HepG2 (cell line): ENCODE measurements around the gene SERTAD3. TPM values are rescaled to one million over a fixed set of nuclear protein-coding genes. Genes with fewer than 3 reads are reported as not detected.

Experiments used
- BCL6 ChIP-seq: IDR thresholded peaks from 2 replicates; pipeline ENCODE4 v1.6.1; 2016; ENCODE audit warnings: missing genetic modification reagents, missing compliant biosample characterization
- CCAR2 ChIP-seq: fragments of 200-400 bp; formaldehyde crosslinking; optimal IDR thresholded peaks from 2 replicates; pipeline ENCODE3; 2018; ENCODE audit warnings: low read depth, mild to moderate bottlenecking, low read length, moderate library complexity
- EED ChIP-seq: sonication (generic); formaldehyde crosslinking; IDR thresholded peaks from 2 replicates; pipeline ENCODE4 v1.5.0; 2020; ENCODE audit warnings: mild to moderate bottlenecking, missing genetic modification reagents
- ELF3 ChIP-seq: IDR thresholded peaks from 2 replicates; pipeline ENCODE4 v1.6.1; 2016; ENCODE audit warnings: missing genetic modification reagents, missing compliant biosample characterization
- FIP1L1 ChIP-seq: fragments of 200-400 bp; formaldehyde crosslinking; IDR thresholded peaks from 2 replicates; pipeline ENCODE4 v1.6.1; 2018; ENCODE audit warnings: low read depth, mild to moderate bottlenecking, low read length, moderate library complexity, borderline replicate concordance; ENCODE audit not compliant: insufficient read depth
- FLYWCH1 ChIP-seq: sonication (generic); formaldehyde crosslinking; IDR thresholded peaks from 2 replicates; pipeline ENCODE4 v1.8.1; 2023; ENCODE audit warnings: mild to moderate bottlenecking, missing genetic modification reagents
- HDAC1 ChIP-seq: sonication (generic); formaldehyde crosslinking; IDR thresholded peaks from 2 replicates; pipeline ENCODE4 v1.5.1; 2020; ENCODE audit warnings: mild to moderate bottlenecking, missing genetic modification reagents
- IRX3 ChIP-seq: sonication (generic); formaldehyde crosslinking; IDR thresholded peaks from 2 replicates; pipeline ENCODE4 v1.8.1; 2023; ENCODE audit warnings: mild to moderate bottlenecking, low read depth, missing genetic modification reagents, borderline replicate concordance
- LCORL ChIP-seq, 2 experiments: fragments of 450-650 bp in 1 of 2; sonication (generic) in 1 of 2; formaldehyde crosslinking in 1 of 2; IDR thresholded peaks; 2 replicates each; pipeline versions ENCODE4 v1.5.0 to v1.6.1; 2017 to 2020; ENCODE audit warnings: antibody characterized with exemption in 1 of 2, missing genetic modification reagents in 1 of 2
- RARA ChIP-seq: IDR thresholded peaks from 2 replicates; pipeline ENCODE4 v1.6.1; 2016; ENCODE audit warnings: missing genetic modification reagents, missing compliant biosample characterization
- RCOR2 ChIP-seq: IDR thresholded peaks from 2 replicates; pipeline ENCODE4 v1.6.1; 2016; ENCODE audit warnings: missing biosample characterization, missing genetic modification reagents
- RFX5 ChIP-seq: IDR thresholded peaks from 2 replicates; pipeline ENCODE4 v1.6.1; 2011; ENCODE audit warnings: low read depth, low read length, improper control_type of control experiment
- THAP11 ChIP-seq: IDR thresholded peaks from 2 replicates; pipeline ENCODE4 v1.6.1; 2016; ENCODE audit warnings: missing biosample characterization, missing genetic modification reagents
- ZBTB7A ChIP-seq: sonication (generic); formaldehyde crosslinking; IDR thresholded peaks from 2 replicates; pipeline ENCODE4 v1.8.0; 2022; ENCODE audit warnings: mild to moderate bottlenecking, missing genetic modification reagents
- ZMYM2 ChIP-seq: sonication (generic); formaldehyde crosslinking; IDR thresholded peaks from 2 replicates; pipeline ENCODE4 v1.8.0; 2022; ENCODE audit warnings: mild to moderate bottlenecking, missing genetic modification reagents
- ZMYM3 ChIP-seq: sonication (generic); formaldehyde crosslinking; IDR thresholded peaks from 2 replicates; pipeline ENCODE4 v1.5.1; 2020; ENCODE audit warnings: mild to moderate bottlenecking, missing genetic modification reagents
- ZNF557 ChIP-seq: sonication (generic); formaldehyde crosslinking; IDR thresholded peaks from 2 replicates; pipeline ENCODE4 v1.4.0; 2020; ENCODE audit warnings: missing genetic modification reagents
- ZNF710 ChIP-seq: sonication (generic); formaldehyde crosslinking; IDR thresholded peaks from 2 replicates; pipeline ENCODE4 v1.5.0; 2020; ENCODE audit warnings: mild to moderate bottlenecking, missing genetic modification reagents, borderline replicate concordance
- ZNF766 ChIP-seq: sonication (generic); formaldehyde crosslinking; IDR thresholded peaks from 2 replicates; pipeline ENCODE4 v1.5.0; 2020; ENCODE audit warnings: missing genetic modification reagents, borderline replicate concordance
- polyA plus RNA-seq, 8 experiments: library from polyadenylated mRNA; depleted of rRNA in 3 of 8; stranded (reverse) in 7 of 8; unstranded in 1 of 8; fragments of >200 nt; fragmentation: Illumina TruSeq in 4 of 8; extraction: Trizol in 4 of 8; gene quantifications; 2 replicates each; pipeline versions ENCODE4 v1.2.1 to v1.2.3, GENCODE V29; 2011 to 2016; ENCODE audit warnings: low read depth in 4 of 8, missing spikeins in 1 of 8, mixed read lengths in 1 of 8; ENCODE audit not compliant: insufficient read depth in 1 of 8
- total RNA-seq, 5 experiments: library from RNA; depleted of rRNA; stranded (reverse); fragments of >200 nt; fragmentation: Illumina TruSeq; extraction: Trizol; gene quantifications; 2 replicates each; pipeline ENCODE4 v1.2.3, GENCODE V29; 2016; ENCODE audit warnings: low read depth in 1 of 5
- TF ChIP-seq, protein P1 (sequence below): IDR thresholded peaks from 2 replicates; pipeline ENCODE4 v1.6.1; 2016
- TF ChIP-seq, protein P2 (sequence below), 2 experiments: sonication (generic) in 1 of 2; formaldehyde crosslinking in 1 of 2; IDR thresholded peaks; 2 replicates each; pipeline versions ENCODE4 v1.6.1 to v1.9.0; 2014 to 2022; ENCODE audit warnings: antibody characterized with exemption in 1 of 2, borderline replicate concordance in 1 of 2, inconsistent platforms in 1 of 2, low read depth in 1 of 2, missing genetic modification reagents in 1 of 2

Gene SERTAD3
- total and polyA plus RNA-seq, 2 of the 13 experiments (the other 11 are each of a cell fraction or from before 2014, with no cell fraction given) = 9.6 to 16.9 TPM

- peak; percentile 57; the same call in 1 of the 2 replicates for TF ChIP-seq HDAC1 (CRISPR knock-in tag)
- no peak for TF ChIP-seq IRX3 (CRISPR knock-in tag)
- TF ChIP-seq RCOR2 (CRISPR knock-in tag) = peak; percentile 70; the same call in 1 of the 2 replicates
- peak; percentile 89; the same call in 1 of the 2 replicates for TF ChIP-seq ZMYM3 (CRISPR knock-in tag)
- no peak for TF ChIP-seq ELF3 (CRISPR knock-in tag)
- TF ChIP-seq, protein P1, sequence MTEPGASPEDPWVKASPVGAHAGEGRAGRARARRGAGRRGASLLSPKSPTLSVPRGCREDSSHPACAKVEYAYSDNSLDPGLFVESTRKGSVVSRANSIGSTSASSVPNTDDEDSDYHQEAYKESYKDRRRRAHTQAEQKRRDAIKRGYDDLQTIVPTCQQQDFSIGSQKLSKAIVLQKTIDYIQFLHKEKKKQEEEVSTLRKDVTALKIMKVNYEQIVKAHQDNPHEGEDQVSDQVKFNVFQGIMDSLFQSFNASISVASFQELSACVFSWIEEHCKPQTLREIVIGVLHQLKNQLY (CRISPR knock-in tag) = peak; percentile 31; the same call in 1 of the 2 replicates
- no peak for TF ChIP-seq LCORL (IDR thresholded peaks at IDR 0.05)
- peak; percentile 71; the same call in 1 of the 2 replicates for TF ChIP-seq LCORL (CRISPR knock-in tag; IDR thresholded peaks at IDR 0.05)
- TF ChIP-seq BCL6 (CRISPR knock-in tag) = peak; percentile 69
- TF ChIP-seq ZMYM2 (CRISPR knock-in tag) = peak; percentile 88; the same call in 1 of the 2 replicates
- no peak for TF ChIP-seq EED (CRISPR knock-in tag)
- no peak for TF ChIP-seq FIP1L1
- TF ChIP-seq ZNF710 (CRISPR knock-in tag) = peak; percentile 79; the same call in 1 of the 2 replicates
- TF ChIP-seq RFX5 = no peak
- TF ChIP-seq ZNF557 (CRISPR knock-in tag) = peak; percentile 33; the same call in 1 of the 2 replicates
- no peak for TF ChIP-seq FLYWCH1 (CRISPR knock-in tag)
- TF ChIP-seq THAP11 (CRISPR knock-in tag) = 0 out of 2 replicates have a peak, but pooled peaks have one; percentile 33
- TF ChIP-seq, protein P2, sequence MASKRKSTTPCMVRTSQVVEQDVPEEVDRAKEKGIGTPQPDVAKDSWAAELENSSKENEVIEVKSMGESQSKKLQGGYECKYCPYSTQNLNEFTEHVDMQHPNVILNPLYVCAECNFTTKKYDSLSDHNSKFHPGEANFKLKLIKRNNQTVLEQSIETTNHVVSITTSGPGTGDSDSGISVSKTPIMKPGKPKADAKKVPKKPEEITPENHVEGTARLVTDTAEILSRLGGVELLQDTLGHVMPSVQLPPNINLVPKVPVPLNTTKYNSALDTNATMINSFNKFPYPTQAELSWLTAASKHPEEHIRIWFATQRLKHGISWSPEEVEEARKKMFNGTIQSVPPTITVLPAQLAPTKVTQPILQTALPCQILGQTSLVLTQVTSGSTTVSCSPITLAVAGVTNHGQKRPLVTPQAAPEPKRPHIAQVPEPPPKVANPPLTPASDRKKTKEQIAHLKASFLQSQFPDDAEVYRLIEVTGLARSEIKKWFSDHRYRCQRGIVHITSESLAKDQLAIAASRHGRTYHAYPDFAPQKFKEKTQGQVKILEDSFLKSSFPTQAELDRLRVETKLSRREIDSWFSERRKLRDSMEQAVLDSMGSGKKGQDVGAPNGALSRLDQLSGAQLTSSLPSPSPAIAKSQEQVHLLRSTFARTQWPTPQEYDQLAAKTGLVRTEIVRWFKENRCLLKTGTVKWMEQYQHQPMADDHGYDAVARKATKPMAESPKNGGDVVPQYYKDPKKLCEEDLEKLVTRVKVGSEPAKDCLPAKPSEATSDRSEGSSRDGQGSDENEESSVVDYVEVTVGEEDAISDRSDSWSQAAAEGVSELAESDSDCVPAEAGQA (IDR thresholded peaks at IDR 0.05; ENCODE audit: low read depth) = no peak
- TF ChIP-seq, protein P2 (CRISPR knock-in tag; IDR thresholded peaks at IDR 0.05; ENCODE audit: borderline replicate concordance) = no peak
- no peak; the same call in 1 of the 2 replicates for TF ChIP-seq ZNF766
- TF ChIP-seq RARA (CRISPR knock-in tag) = peak; percentile 70
- no peak for TF ChIP-seq CCAR2
- peak; percentile 33; the same call in 1 of the 2 replicates for TF ChIP-seq ZBTB7A
Observed at GRCh38 chr19:40461669-40462221, 17.6 kb upstream of the SERTAD3 start (continued).
